ENCODE measurements around the gene CSTB.

Gene CSTB

DNA sequence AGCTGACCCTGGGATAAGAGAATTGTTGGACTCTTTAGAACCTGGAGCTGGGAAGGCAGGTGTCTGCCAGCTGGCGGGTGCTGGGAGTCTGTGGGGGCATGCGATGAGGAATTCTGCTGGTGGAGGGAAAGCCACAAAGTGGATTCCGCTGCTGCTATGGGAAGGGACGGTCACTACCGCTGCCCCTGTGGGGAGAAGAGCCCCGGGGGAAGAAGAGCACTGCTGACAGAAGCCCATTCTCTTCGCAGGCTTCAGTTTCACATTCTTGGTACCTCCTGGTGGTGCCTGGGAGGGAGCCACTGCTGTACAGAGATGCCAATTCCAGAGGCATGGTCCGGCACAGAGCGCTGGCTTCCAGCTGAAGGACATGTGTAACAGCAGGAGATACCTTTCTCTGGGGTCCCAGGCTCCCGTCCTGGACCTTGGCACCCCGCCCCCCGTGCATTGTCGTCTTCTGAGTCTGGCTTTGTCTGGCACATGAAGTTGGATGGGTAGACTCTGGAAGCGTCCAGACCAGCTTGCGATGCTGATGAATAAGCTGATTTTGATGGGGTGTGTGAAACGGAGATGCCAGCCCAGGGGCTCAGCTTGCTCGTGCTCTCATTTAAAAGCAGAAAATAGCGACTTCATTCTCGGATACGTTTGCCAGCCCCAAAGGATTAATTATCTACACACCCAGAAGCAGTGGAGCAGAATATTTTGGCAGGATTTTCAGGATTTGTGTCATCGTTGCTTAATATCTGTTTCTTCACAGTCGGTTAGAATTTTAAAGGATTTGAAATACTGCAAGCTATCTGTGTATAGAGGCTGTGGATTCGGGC, 44.0 kb downstream of the CSTB start:
- H3K9ac ChIP-seq (ENCODE audit: low read length), result no peak overlapping the region
- H3K27me3 ChIP-seq (ENCODE audit: control insufficient read depth, insufficient read depth, low read length), result no peaks in the 10 kb centered on the region
- no peak overlapping the region for H3K27ac ChIP-seq (ENCODE audit: low read depth, low read length)

DNA sequence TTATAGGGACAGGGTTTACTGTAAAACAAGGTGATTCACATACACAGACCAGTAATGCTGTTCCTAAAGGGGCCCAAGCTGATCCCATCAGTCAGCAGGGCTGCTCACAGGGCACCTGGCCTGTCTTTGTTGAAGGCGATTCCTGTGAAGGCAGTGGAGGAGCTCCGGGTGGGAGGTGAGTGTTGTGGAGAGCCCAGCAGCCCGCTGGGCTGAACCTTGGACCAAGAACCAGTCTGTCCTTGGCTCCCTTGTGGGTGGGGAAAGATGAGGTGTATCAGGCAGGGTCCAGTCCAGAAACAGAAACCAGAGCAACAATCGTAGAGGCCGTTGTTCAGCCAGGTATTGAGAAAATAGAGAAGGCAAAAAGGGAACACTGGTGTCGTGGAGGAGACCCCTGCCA, 44.6 kb downstream of the CSTB start:
- Histone ChIP-seq H3K27me3 (ENCODE audit: control insufficient read depth, insufficient read depth, low read length) (no peaks in the 10 kb centered on the region), H3K4me3 (ENCODE audit: low read length) (no peak overlapping the region), H3K9ac (ENCODE audit: low read length) (no peak overlapping the region), H3K36me3 (ENCODE audit: control insufficient read depth, insufficient read depth, low read length) (peaks cover 5% of the 10 kb centered on the region), H3K4me1 (ENCODE audit: control insufficient read depth, insufficient read depth, low read length) (peaks cover 10% of the 10 kb centered on the region), H3K27ac (ENCODE audit: low read depth, low read length) (no peak overlapping the region)

More for the DNA sequence above, 44.0 kb downstream of the CSTB start:
- Histone ChIP-seq H3K4me3 (ENCODE audit: low read length) (no peak overlapping the region), H3K36me3 (ENCODE audit: control insufficient read depth, insufficient read depth, low read length) (peaks cover 5% of the 10 kb centered on the region), H3K4me1 (ENCODE audit: control insufficient read depth, insufficient read depth, low read length) (peaks cover 10% of the 10 kb centered on the region)

DNA sequence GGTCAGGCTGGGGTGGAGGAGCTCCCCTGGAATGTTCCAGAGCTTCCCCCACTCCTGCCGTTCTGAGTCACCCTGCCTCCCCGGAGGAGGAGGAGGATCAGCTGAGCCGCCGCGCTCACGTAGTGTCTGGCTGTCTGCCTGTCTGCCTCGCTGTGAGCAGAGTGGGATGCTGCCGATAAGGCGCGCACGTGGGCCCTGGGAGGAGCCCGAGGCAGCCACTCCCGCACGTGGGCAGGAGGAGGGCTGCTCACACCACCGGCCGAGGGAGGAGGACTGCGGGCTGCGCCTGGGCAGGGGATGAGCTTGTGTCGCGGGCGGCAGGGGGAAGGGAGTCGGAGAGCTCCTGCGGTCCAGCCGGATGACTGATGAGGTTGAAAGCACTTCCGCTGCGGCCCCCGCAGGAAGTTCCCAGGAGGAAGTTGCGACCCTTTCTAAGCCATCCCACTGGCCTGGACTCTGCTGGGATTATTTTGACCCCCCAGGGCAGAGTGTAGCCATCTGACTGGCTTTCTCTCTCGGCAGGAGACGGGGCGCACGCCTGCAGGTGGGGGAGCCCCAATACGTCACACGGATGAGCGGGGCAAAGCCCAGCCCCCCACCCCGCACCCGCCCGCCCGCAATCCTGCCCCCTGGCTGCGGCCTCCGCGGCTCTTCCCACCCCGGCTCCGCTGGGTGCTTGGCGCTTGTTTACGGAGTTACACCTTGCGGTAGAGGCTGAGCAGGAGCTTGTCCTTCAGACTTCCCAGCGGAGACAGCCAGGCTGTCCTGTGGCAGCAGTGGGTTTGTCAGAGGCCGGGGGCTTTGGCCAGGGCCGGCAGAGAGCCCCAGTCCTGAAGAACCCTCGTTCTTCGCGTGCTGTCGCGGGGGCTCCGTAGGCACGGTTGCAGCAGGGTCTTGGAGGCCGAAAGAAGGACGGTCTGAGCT, 47.4 kb downstream of the CSTB start:
- Histone ChIP-seq H3K27ac (ENCODE audit: low read depth, low read length) (peak overlapping the region; percentile 88), H3K27me3 (ENCODE audit: control insufficient read depth, insufficient read depth, low read length) (no peaks in the 10 kb centered on the region), H3K4me3 (ENCODE audit: low read length) (peak overlapping the region; percentile 66), H3K36me3 (ENCODE audit: control insufficient read depth, insufficient read depth, low read length) (peaks cover under 1% of the 10 kb centered on the region), H3K4me1 (ENCODE audit: control insufficient read depth, insufficient read depth, low read length) (peaks cover 10% of the 10 kb centered on the region), H3K9ac (ENCODE audit: low read length) (peak overlapping the region; percentile 33)

DNA sequence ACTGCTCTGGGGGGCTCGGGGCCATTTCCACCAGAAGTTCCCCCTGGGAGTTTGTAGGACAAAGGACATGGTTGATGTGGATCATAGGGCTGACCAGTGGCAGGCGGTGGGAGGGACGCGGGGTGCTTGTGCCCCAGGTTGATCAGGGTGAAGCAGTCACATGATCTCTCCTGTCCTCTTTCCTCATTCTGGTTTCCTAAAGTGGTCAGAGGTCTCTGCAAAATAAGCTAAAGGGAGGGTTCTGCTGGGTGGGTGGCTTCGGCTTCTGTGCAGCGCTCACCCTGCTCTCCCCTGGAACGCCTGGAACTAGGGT, 48.0 kb downstream of the CSTB start:
- peaks cover 4% of the 10 kb centered on the region for H3K36me3 ChIP-seq (ENCODE audit: control insufficient read depth, insufficient read depth, low read length)
- peak overlapping the region; percentile 66 for H3K4me3 ChIP-seq (ENCODE audit: low read length)
- H3K4me1 ChIP-seq (ENCODE audit: control insufficient read depth, insufficient read depth, low read length), result peaks cover 10% of the 10 kb centered on the region
- peak overlapping the region; percentile 1 for H3K9ac ChIP-seq (ENCODE audit: low read length)
- H3K27me3 ChIP-seq (ENCODE audit: control insufficient read depth, insufficient read depth, low read length), result no peaks in the 10 kb centered on the region
- H3K27ac ChIP-seq (ENCODE audit: low read depth, low read length), result peak overlapping the region; percentile 88

DNA sequence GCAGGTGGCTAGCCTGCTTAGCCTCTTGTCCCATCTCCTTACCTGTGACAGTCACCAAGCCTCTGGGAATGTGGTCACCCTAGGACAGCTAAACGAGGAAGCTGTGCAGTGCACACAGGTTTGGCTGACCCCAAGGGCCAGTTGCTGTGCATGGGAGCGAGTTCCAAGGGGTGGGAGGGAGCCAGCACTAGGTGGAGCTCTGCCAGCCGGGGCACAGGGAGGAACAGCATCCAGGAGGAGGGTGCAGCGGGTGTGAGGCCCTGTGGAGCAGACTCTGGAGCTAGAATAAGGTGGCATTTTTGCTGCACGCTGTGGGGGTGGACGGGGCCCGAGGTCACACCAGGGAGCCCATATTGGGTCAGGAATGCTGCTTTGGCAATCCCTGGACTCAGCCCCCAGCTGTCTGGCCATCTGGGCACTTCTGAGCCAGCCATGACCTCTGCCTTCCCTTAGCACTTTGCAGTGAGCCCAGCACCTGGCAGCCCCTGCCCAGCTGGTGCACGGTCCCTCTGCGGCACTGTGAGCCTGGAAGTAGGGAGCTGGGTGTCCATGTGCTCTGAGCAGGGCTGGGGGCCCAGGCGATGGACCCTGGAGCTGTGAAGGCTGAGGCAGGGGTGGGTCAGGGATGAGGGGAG, 48.5 kb downstream of the CSTB start:
- peaks cover 4% of the 10 kb centered on the region for H3K36me3 ChIP-seq (ENCODE audit: control insufficient read depth, insufficient read depth, low read length)
- peaks cover 10% of the 10 kb centered on the region for H3K4me1 ChIP-seq (ENCODE audit: control insufficient read depth, insufficient read depth, low read length)
- peak overlapping the region; percentile 88 for H3K27ac ChIP-seq (ENCODE audit: low read depth, low read length)
- H3K9ac ChIP-seq (ENCODE audit: low read length), result no peak overlapping the region
- no peaks in the 10 kb centered on the region for H3K27me3 ChIP-seq (ENCODE audit: control insufficient read depth, insufficient read depth, low read length)
- peak overlapping the region; percentile 66 for H3K4me3 ChIP-seq (ENCODE audit: low read length)

DNA sequence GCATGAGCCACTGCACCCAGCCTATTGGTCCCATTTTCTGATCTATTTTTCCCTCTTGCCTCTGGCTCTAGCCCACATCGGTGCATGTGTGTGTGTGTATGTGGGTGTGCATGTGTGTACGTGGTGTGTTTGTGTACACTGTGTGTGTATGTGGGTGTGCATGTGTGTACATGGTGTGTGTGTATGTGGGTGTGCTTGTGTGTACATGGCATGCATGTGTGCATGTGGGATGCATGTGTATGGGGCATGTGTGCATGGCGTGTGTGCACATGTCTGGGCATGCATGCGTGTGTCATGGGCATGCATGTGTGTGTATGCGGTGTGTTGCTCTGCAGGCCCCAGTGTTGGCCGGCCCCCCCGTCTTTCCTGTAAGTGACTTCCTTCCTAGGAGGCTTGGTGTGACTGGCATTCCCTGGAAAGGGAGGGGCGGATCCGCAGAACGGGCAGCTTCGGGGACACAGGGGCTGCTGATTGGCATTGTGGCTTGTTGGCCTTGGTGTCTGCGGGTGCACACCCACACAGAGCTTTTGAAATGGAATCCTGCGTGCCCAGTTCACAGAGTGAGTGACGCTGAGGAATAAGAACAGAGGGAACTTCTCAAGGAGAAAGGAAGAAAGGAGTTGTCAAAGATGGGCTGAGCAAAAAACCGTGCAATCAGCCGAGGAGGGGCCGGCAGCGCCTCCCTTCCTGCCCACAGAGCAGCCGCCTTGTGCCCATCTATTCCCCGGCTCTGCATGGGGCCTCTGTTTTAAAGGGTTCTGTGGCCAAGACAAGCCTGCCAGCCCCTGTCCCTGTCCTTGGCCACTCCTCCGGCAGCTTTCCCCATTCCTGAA, 49.2 kb downstream of the CSTB start:
- H3K27ac ChIP-seq (ENCODE audit: low read depth, low read length), result peak overlapping the region; percentile 88
- H3K4me1 ChIP-seq (ENCODE audit: control insufficient read depth, insufficient read depth, low read length), result peaks cover 14% of the 10 kb centered on the region
- H3K4me3 ChIP-seq (ENCODE audit: low read length), result no peak overlapping the region
- H3K27me3 ChIP-seq (ENCODE audit: control insufficient read depth, insufficient read depth, low read length), result no peaks in the 10 kb centered on the region
- H3K36me3 ChIP-seq (ENCODE audit: control insufficient read depth, insufficient read depth, low read length), result peaks cover 4% of the 10 kb centered on the region
- no peak overlapping the region for H3K9ac ChIP-seq (ENCODE audit: low read length)
